ENCODE measurements around the gene SUPV3L1. TPM values are rescaled to one million over a fixed set of nuclear protein-coding genes. Genes with fewer than 3 reads are reported as not detected.

Gene SUPV3L1
- total and polyA plus RNA-seq, 2 of the 8 experiments (the other 6 are each of a cell fraction or from before 2014, with no cell fraction given), result 34.6 to 45.6 TPM

DNA sequence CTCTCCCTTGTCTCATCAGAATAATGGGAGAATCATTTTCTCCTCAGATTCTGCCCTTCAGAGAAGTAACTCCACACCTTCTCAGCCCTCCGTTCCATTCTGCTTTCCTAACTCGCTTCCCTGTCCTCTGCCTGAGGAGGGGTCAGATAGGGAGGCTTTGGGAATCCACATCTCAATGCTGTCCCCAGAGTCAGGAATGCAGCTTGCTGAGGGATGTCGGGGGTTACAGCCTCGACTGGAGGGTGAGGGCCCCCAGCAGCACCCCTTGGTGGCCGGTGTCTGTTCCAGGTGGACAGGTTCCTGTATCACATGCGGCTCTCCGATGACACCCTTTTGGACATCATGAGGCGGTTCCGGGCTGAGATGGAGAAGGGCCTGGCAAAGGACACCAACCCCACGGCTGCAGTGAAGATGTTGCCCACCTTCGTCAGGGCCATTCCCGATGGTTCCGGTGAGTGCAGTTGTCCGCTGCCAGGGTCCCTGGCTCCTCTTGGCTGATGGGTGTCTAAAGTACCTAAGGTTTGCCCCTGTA lies 47.0 kb downstream of the SUPV3L1 start:
- no peaks in the 10 kb centered on the region for H3K79me1 ChIP-seq (ENCODE audit: low read depth, low read length)
- H4K8ac ChIP-seq (ENCODE audit: extremely low read depth, insufficient read depth, low read length), result no peak overlapping the region
- no peak overlapping the region for H4K91ac ChIP-seq (replicated peaks; ENCODE audit: insufficient read length, low read length)
- ChIA-PET CTCF (ENCODE audit: partially characterized antibody) (interaction anchor here (0.6 to 1.1 kb wide), 4 partner anchors 12 to 192 kb away, joined by 3 to 6 read pairs (median 4); no protein-coding TSS in a partner anchor), POLR2A (ENCODE audit: partially characterized antibody) (interaction anchor here (0.6 kb wide), 1 partner anchor 162 kb away, joined by 3 read pairs; no protein-coding TSS in a partner anchor)
- no peaks in the 10 kb centered on the region for H3K9me3 ChIP-seq (ENCODE audit: insufficient read depth in 2 of 2, low read depth in 1 of 2, low read length in 1 of 2)
- H3K18ac ChIP-seq (ENCODE audit: extremely low read depth, low read length), result no peak overlapping the region
- H3K56ac ChIP-seq (replicated peaks; ENCODE audit: insufficient read length, low read depth, low read length), result no peak overlapping the region
- H2BK15ac ChIP-seq (ENCODE audit: low read length), result no peak overlapping the region
- no peak overlapping the region for H3K9ac ChIP-seq (replicated peaks in 1 of 4; ENCODE audit: extremely low read depth in 1 of 4, low read depth in 3 of 4, low read length in 3 of 4)
- peaks cover 4 to 9% (median 5%) of the 10 kb centered on the region in 4 experiments for H3K4me1 ChIP-seq (replicated peaks in 1 of 4; ENCODE audit: control insufficient read depth in 3 of 4, insufficient read depth in 4 of 4, low read length in 3 of 4)
- H3K23me2 ChIP-seq (ENCODE audit: low read depth, low read length), result no peaks in the 10 kb centered on the region
- no peak overlapping the region for H2BK5ac ChIP-seq (ENCODE audit: low read depth, low read length)
- H2BK20ac ChIP-seq (ENCODE audit: low read length), result no peak overlapping the region
- no peak overlapping the region for H2BK120ac ChIP-seq (replicated peaks; ENCODE audit: low read depth, low read length)
- no peaks in the 10 kb centered on the region for H3K27me3 ChIP-seq (replicated peaks in 1 of 4; ENCODE audit: control insufficient read depth in 3 of 4, extremely low read depth in 1 of 4, insufficient read depth in 3 of 4, low read length in 3 of 4)
- no peak overlapping the region for H3K23ac ChIP-seq (ENCODE audit: insufficient read length)
- H3K14ac ChIP-seq (ENCODE audit: insufficient read length), result no peak overlapping the region
- H2BK12ac ChIP-seq (ENCODE audit: low read depth, low read length), result no peak overlapping the region
- H3K27ac ChIP-seq (ENCODE audit: low read depth, low read length), result no peak overlapping the region
- no peak for FAIRE-seq
- H2AFZ ChIP-seq (ENCODE audit: low read length), result 0 out of 2 replicates have a peak overlapping the region, but pooled peaks have one; percentile 3
- no peaks in the 10 kb centered on the region for H4K20me1 ChIP-seq (replicated peaks in 1 of 2; ENCODE audit: control insufficient read depth in 1 of 2, insufficient read depth in 2 of 2, low read length in 2 of 2)
- H2AK5ac ChIP-seq (ENCODE audit: low read depth, low read length), result no peak overlapping the region
- H3K4me3 ChIP-seq (ENCODE audit: extremely low read depth in 1 of 4, insufficient read depth in 2 of 4, low read depth in 3 of 4, low read length in 4 of 4), result no peak overlapping the region
- no peaks in the 10 kb centered on the region for H3K36me3 ChIP-seq (ENCODE audit: control insufficient read depth in 2 of 4, insufficient read depth in 4 of 4, low read length in 3 of 4)
- 78% methylated on average over 13 of the region's 14 CpGs; no CpG with 5 or more reads in 1 of the 2 experiments for WGBS, 2 experiments (ENCODE audit: extremely low coverage in 1 of 2, insufficient coverage in 1 of 2, insufficient read length in 1 of 2, insufficient replicate concordance in 2 of 2, low coverage in 1 of 2, low lambda C conversion rate in 2 of 2, missing lambda C conversion rate in 1 of 2)
- H3K79me2 ChIP-seq (ENCODE audit: control insufficient read depth in 1 of 2, insufficient read depth in 2 of 2, low read length in 2 of 2), result no peaks in the 10 kb centered on the region
- no peak for DNase-seq (ENCODE audit: low read depth in 1 of 2, low spot score in 2 of 2)
- H3K4ac ChIP-seq (replicated peaks; ENCODE audit: insufficient read length, low read depth, low read length), result no peak overlapping the region
- H3K4me2 ChIP-seq (ENCODE audit: insufficient read depth in 1 of 2, low read depth in 2 of 2, low read length in 2 of 2), result no peak overlapping the region
- H4K5ac ChIP-seq (ENCODE audit: insufficient read length, low read depth, low read length), result no peak overlapping the region
- TF ChIP-seq TEAD4 (IDR thresholded peaks at IDR 0.05; ENCODE audit: low read depth, low read length), result peak; percentile 89
- no peak for TF ChIP-seq TBP (IDR thresholded peaks at IDR 0.05; ENCODE audit: low read depth, low read length)
- no peak for TF ChIP-seq SAP30 (IDR thresholded peaks at IDR 0.05; ENCODE audit: insufficient read depth, insufficient replicate concordance, low read length)
- no peak for TF ChIP-seq CHD2 (IDR thresholded peaks at IDR 0.05; ENCODE audit: low read length)
- no peak for TF ChIP-seq CREB1 (IDR thresholded peaks at IDR 0.05)
- no peak for TF ChIP-seq CBX8 (IDR thresholded peaks at IDR 0.05; ENCODE audit: borderline replicate concordance, low read depth, low read length)
- TF ChIP-seq SIRT6 (IDR thresholded peaks at IDR 0.05; ENCODE audit: low read length), result no peak
- no peak for TF ChIP-seq RFX5 (IDR thresholded peaks at IDR 0.05; ENCODE audit: borderline replicate concordance, low read depth, low read length)
- TF ChIP-seq NANOG (IDR thresholded peaks at IDR 0.05; ENCODE audit: insufficient read depth, low read depth, low read length, poor library complexity, severe bottlenecking), result no peak
- TF ChIP-seq EZH2 (IDR thresholded peaks at IDR 0.05; ENCODE audit: low read depth, low read length, severe bottlenecking), result no peak
- no peak for TF ChIP-seq EGR1 (IDR thresholded peaks at IDR 0.05; ENCODE audit: borderline replicate concordance, low read depth, low read length)
- no peak for TF ChIP-seq ASH2L (IDR thresholded peaks at IDR 0.05; ENCODE audit: low read length)
- TF ChIP-seq POU5F1 (IDR thresholded peaks at IDR 0.05; ENCODE audit: low read depth, low read length), result no peak
- no peak for TF ChIP-seq KDM5A (IDR thresholded peaks at IDR 0.05; ENCODE audit: low read length)
- no peak for TF ChIP-seq SP2 (IDR thresholded peaks at IDR 0.05; ENCODE audit: low read length)

All from H1 (cell line).